ENCODE results near the gene TLX3. TPM values are rescaled to one million over a fixed set of nuclear protein-coding genes. Genes with fewer than 3 reads are reported as not detected.

Gene TLX3
- total RNA-seq (2022; extraction: Qiagen RNA extraction; ENCODE audit: low read depth) = not detected in 5 replicates

GRCh38 chr5:171308453-171309275 lies at the start of gene TLX3:
TLX3 (plus strand) TSS chr5:171309248; CDS start chr5:171309366, 118 bp downstream.

Other genes with a start within 250 kb of the TLX3 start
- 3,249 to 4,772 TPM (median 3,645 TPM) in 5 replicates for gene NPM1, start 78.6 kb downstream of the TLX3 start, total RNA-seq (2022; extraction: Qiagen RNA extraction; ENCODE audit: low read depth)
- 0.30 to 1.00 TPM (median 0.51 TPM) in 5 replicates for gene FGF18, start 110.4 kb downstream of the TLX3 start, total RNA-seq (2022; extraction: Qiagen RNA extraction; ENCODE audit: low read depth)

Data from A549 treated with RU486 at 1 μM for 4 hours (cell line).